Gastroesophageal sphincter (tissue), 3 donors: ENCODE results near the gene MCUR1.

Experiments
- POLR2AphosphoS5 ChIP-seq: sonication (generic); formaldehyde crosslinking; IDR thresholded peaks from one replicate; pipeline ENCODE4 v1.6.1; 2017; ENCODE audit warnings: antibody characterized with exemption
- TF ChIP-seq, protein P1 (sequence below), 4 experiments: fragments of 200-600 bp in 2 of 4; fragments of 450-650 bp in 2 of 4; sonication (generic) in 1 of 4; IDR thresholded peaks; one replicate each; pipeline ENCODE4 v1.5.1; 2017 to 2019; ENCODE audit warnings: antibody characterized with exemption in 4 of 4, mild to moderate bottlenecking in 2 of 4, moderate library complexity in 2 of 4

DNA sequence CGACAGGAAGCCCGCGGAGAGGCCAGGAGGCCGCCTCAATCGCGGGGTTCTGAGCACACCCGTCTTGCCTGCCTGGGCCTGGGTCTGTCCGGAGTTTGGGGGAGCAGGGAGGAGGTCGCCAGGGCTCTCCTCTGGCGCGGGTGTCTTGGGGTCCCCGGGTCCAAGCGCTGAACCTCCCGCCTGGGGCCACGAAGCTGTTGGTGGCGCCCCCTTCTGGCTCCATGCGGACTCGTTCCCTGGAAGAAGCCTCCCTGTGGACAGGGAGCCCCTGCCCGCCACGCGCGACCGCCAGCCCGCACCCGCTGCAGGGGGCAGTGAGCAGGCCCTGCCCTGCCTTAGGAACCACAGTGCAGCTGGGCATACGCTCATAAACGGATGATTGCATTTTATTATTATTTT lies 44.7 kb downstream of the MCUR1 start:
- TF ChIP-seq, protein P1, sequence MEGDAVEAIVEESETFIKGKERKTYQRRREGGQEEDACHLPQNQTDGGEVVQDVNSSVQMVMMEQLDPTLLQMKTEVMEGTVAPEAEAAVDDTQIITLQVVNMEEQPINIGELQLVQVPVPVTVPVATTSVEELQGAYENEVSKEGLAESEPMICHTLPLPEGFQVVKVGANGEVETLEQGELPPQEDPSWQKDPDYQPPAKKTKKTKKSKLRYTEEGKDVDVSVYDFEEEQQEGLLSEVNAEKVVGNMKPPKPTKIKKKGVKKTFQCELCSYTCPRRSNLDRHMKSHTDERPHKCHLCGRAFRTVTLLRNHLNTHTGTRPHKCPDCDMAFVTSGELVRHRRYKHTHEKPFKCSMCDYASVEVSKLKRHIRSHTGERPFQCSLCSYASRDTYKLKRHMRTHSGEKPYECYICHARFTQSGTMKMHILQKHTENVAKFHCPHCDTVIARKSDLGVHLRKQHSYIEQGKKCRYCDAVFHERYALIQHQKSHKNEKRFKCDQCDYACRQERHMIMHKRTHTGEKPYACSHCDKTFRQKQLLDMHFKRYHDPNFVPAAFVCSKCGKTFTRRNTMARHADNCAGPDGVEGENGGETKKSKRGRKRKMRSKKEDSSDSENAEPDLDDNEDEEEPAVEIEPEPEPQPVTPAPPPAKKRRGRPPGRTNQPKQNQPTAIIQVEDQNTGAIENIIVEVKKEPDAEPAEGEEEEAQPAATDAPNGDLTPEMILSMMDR (IDR thresholded peaks at IDR 0.05) = peak in 2 of 4 experiments; percentile 16 to 34
- no peak for TF ChIP-seq POLR2AphosphoS5
